ENCODE data around the gene FSCN2.

DNA sequence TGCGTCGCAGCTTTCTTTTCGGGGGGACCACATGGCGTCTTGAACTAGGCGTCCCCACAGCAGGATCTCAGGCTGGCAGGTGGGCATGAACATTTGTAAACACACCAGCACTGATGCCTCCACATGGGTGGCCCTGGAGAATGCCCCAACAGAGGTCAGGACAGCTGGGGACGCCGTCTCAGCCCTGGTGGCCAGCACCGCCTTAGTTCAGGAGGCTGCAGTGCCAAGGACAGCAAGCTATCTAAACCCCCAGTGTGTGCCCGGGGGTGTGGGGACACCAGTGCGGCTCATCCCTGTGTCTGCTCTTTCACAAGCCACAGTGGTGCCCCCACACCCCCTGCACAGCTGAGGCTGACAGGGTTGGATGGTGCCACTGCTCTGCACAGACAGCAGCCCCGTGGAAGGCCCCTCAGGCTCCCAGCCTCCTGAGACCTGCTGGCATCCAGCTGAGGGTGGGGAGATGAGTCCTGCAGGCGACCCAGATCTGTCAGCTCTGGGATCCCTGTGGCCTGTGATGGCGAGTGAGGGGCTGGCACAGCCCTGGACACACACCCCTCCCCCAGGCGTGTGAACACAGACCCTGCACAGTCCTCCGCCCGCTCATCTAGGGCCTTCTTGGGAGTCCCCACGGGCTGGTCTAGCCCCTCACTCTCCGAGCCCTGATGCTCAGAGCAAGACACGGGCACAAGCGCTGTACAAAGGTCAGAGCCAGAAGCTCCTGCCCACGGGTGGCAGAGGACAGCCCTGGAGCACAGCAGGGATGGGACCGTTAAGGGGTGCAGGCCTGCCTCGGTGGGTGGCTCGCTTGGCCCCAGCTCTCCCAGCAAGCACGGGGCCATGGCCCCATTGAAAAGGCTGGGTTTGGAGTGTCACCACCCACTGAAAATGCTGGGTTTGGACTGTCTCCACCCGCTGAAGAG, 10.7 kb downstream of the FSCN2 start:
- TF ChIP-seq, protein P1, sequence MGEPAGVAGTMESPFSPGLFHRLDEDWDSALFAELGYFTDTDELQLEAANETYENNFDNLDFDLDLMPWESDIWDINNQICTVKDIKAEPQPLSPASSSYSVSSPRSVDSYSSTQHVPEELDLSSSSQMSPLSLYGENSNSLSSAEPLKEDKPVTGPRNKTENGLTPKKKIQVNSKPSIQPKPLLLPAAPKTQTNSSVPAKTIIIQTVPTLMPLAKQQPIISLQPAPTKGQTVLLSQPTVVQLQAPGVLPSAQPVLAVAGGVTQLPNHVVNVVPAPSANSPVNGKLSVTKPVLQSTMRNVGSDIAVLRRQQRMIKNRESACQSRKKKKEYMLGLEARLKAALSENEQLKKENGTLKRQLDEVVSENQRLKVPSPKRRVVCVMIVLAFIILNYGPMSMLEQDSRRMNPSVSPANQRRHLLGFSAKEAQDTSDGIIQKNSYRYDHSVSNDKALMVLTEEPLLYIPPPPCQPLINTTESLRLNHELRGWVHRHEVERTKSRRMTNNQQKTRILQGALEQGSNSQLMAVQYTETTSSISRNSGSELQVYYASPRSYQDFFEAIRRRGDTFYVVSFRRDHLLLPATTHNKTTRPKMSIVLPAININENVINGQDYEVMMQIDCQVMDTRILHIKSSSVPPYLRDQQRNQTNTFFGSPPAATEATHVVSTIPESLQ (CRISPR knock-in tag; IDR thresholded peaks at IDR 0.05): no peak
- TF ChIP-seq, protein P2, sequence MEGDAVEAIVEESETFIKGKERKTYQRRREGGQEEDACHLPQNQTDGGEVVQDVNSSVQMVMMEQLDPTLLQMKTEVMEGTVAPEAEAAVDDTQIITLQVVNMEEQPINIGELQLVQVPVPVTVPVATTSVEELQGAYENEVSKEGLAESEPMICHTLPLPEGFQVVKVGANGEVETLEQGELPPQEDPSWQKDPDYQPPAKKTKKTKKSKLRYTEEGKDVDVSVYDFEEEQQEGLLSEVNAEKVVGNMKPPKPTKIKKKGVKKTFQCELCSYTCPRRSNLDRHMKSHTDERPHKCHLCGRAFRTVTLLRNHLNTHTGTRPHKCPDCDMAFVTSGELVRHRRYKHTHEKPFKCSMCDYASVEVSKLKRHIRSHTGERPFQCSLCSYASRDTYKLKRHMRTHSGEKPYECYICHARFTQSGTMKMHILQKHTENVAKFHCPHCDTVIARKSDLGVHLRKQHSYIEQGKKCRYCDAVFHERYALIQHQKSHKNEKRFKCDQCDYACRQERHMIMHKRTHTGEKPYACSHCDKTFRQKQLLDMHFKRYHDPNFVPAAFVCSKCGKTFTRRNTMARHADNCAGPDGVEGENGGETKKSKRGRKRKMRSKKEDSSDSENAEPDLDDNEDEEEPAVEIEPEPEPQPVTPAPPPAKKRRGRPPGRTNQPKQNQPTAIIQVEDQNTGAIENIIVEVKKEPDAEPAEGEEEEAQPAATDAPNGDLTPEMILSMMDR (IDR thresholded peaks at IDR 0.05): no peak
- TF ChIP-seq NFE2L1 (CRISPR knock-in tag; IDR thresholded peaks at IDR 0.05) (no peak), ZNF396 (CRISPR knock-in tag; IDR thresholded peaks at IDR 0.05; ENCODE audit: borderline replicate concordance) (no peak)
- TF ChIP-seq, protein P3, sequence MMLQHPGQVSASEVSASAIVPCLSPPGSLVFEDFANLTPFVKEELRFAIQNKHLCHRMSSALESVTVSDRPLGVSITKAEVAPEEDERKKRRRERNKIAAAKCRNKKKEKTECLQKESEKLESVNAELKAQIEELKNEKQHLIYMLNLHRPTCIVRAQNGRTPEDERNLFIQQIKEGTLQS (CRISPR knock-in tag; conservative IDR thresholded peaks at IDR 0.05): no peak
- TF ChIP-seq, protein P4, sequence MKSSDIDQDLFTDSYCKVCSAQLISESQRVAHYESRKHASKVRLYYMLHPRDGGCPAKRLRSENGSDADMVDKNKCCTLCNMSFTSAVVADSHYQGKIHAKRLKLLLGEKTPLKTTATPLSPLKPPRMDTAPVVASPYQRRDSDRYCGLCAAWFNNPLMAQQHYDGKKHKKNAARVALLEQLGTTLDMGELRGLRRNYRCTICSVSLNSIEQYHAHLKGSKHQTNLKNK (CRISPR knock-in tag; IDR thresholded peaks at IDR 0.05): no peak
